Kidney epithelial cell (primary cell): ENCODE data around the gene GTF2H3. TPM values are rescaled to one million over a fixed set of nuclear protein-coding genes. Genes with fewer than 3 reads are reported as not detected.

ENCODE experiments used
- DNase-seq: peaks from one replicate; pipeline ENCODE4 v3.0.0-alpha.2; 2010; ENCODE audit warnings: low read depth
- H3K27me3 ChIP-seq: 2 replicates; pipeline ENCODE4 v1.6.0; 2011; ENCODE audit warnings: low read length; ENCODE audit not compliant: control insufficient read depth, insufficient read depth
- H3K36me3 ChIP-seq: 2 replicates; pipeline ENCODE4 v1.5.1; 2011; ENCODE audit warnings: low read length; ENCODE audit not compliant: control insufficient read depth, insufficient read depth
- H3K4me3 ChIP-seq: 2 replicates; pipeline ENCODE4 v1.5.1; 2011; ENCODE audit warnings: low read depth, mild to moderate bottlenecking, control low read depth, low read length
- CTCF ChIP-seq: IDR thresholded peaks from 2 replicates; pipeline ENCODE4 v1.5.1; 2011; ENCODE audit warnings: mild to moderate bottlenecking, moderate library complexity, low read length, control low read depth, inconsistent platforms; ENCODE audit not compliant: insufficient read depth, poor library complexity, severe bottlenecking
- total RNA-seq: library from RNA; depleted of rRNA; stranded (reverse); fragments of >200 nt; gene quantifications from 2 replicates; pipeline ENCODE4 v1.2.3, GENCODE V29; 2015

The GTF2H3 gene
- total RNA-seq: 33.1 and 35.9 TPM in 2 replicates

GRCh38 chr12:123633379-123634141 lies at the start of gene GTF2H3, which contains the start of gene EIF2B1:
TSS of gene GTF2H3 (plus strand) at chr12:123633829. CDS start at chr12:123633860, 31 bp downstream.
TSS of gene EIF2B1 (minus strand) at chr12:123633686. CDS start at chr12:123633557, 129 bp downstream.
- TF ChIP-seq CTCF: no peak
- Histone ChIP-seq H3K36me3 (peaks cover 1% of the 10 kb centered on the region), H3K27me3 (no peaks in the 10 kb centered on the region), H3K4me3 (peak within 1 kb of the TSS; percentile 96)
- DNase-seq: peak; percentile 86

GRCh38 chr12:123591702-123592481 lies 41.7 kb upstream of the GTF2H3 start:
- DNase-seq: no peak
- H3K27me3 ChIP-seq: no peaks in the 10 kb centered on the region
- TF ChIP-seq CTCF: no peak
- H3K4me3 ChIP-seq: no peak overlapping the region
- H3K36me3 ChIP-seq: no peaks in the 10 kb centered on the region

- H3K36me3 ChIP-seq: no peaks in the 10 kb centered on the region
- TF ChIP-seq CTCF: no peak
- no peak overlapping the region for H3K4me3 ChIP-seq
- no peak for DNase-seq
- no peaks in the 10 kb centered on the region for H3K27me3 ChIP-seq
Measured at GRCh38 chr12:123595729-123596128, 37.9 kb upstream of the GTF2H3 start.

GRCh38 chr12:123597100-123597499 lies 36.5 kb upstream of the GTF2H3 start:
- Histone ChIP-seq H3K4me3 (no peak overlapping the region), H3K36me3 (no peaks in the 10 kb centered on the region), H3K27me3 (no peaks in the 10 kb centered on the region)
- DNase-seq: no peak
- TF ChIP-seq CTCF: no peak

DNA sequence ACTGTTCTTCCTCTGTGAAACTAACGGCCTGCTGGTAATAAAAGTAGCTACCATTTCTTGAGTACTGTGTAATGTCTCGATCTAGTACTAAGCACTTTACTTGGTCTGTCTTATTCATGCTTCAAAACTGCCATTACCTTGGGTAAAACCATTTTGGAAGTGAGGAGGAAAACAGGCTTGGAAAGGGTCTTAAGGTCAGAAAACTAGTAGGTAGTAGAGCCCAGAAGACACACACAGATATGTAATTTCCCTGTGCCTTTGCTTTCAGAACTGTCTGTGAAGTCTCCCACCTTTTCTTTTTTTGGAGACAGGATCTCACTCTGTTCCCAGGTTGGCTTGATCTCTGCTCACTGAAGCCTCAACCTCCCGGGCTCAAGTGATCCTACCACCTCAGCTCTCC lies 35.1 kb upstream of the GTF2H3 start:
- H3K36me3 ChIP-seq: no peaks in the 10 kb centered on the region
- H3K4me3 ChIP-seq: no peak overlapping the region
- no peak for DNase-seq
- no peak for TF ChIP-seq CTCF
- H3K27me3 ChIP-seq: no peaks in the 10 kb centered on the region
